ENCODE measurements around the gene SGCG. TPM values are rescaled to one million over a fixed set of nuclear protein-coding genes. Genes with fewer than 3 reads are reported as not detected.

SGCG gene
- total and polyA plus RNA-seq, 11 donors = 27.9 to 181 (median 119) TPM

GRCh38 chr13:23322353-23323336 lies 141.9 kb downstream of the SGCG start:
- Histone ChIP-seq H3K4me1 (peaks cover 0 to 32% (median 9%) of the 10 kb centered on the region in 12 donors), H3K9me3 (no peaks in the 10 kb centered on the region), H3K27ac (peak overlapping the region in 1 of 12 donors; percentile 58), H3K4me3 (no peak overlapping the region), H3K36me3 (peaks cover 0 to 10% (median 0%) of the 10 kb centered on the region in 9 donors), H3K27me3 (no peaks in the 10 kb centered on the region)
- ATAC-seq (no peak), DNase-seq (peak in 1 of 5 donors; percentile 20)
- 82 to 90% (median 88%) methylated on average over 13 to 19 of the region's 19 CpGs for WGBS, 4 donors
- TF ChIP-seq CTCF (IDR thresholded peaks at IDR 0.05) (no peak), POLR2A (IDR thresholded peaks at IDR 0.05) (no peak)
- intact Hi-C loops (cut with DNase I) = loop anchor here in 1 of 10 donors (10.0 kb wide), 1 partner anchor 518 kb away; no protein-coding TSS in a partner anchor

- Histone ChIP-seq H3K27ac (no peak overlapping the region), H3K4me3 (no peak overlapping the region), H3K36me3 (peaks cover 0 to 10% (median 0%) of the 10 kb centered on the region in 9 donors), H3K4me1 (peaks cover 0 to 30% (median 8%) of the 10 kb centered on the region in 12 donors), H3K9me3 (no peaks in the 10 kb centered on the region), H3K27me3 (no peaks in the 10 kb centered on the region)
- ATAC-seq = no peak
- intact Hi-C loops (cut with DNase I) = loop anchor here in 1 of 10 donors (10.0 kb wide), 1 partner anchor 519 kb away; no protein-coding TSS in a partner anchor
- no peak for TF ChIP-seq CTCF (IDR thresholded peaks at IDR 0.05)
- no peak for TF ChIP-seq POLR2A (IDR thresholded peaks at IDR 0.05)
- DNase-seq = peak in 1 of 5 donors; percentile 13
- 68 to 74% (median 72%) methylated on average over 17 of the region's 17 CpGs for WGBS, 4 donors
Measured at GRCh38 chr13:23323946-23324709, 143.3 kb downstream of the SGCG start.

GRCh38 chr13:23325191-23325590 lies 144.4 kb downstream of the SGCG start:
- Histone ChIP-seq H3K36me3 (peaks cover 0 to 10% (median 0%) of the 10 kb centered on the region in 9 donors), H3K27ac (no peak overlapping the region), H3K27me3 (no peaks in the 10 kb centered on the region), H3K4me3 (no peak overlapping the region), H3K9me3 (peaks cover 0 to 2% (median 0%) of the 10 kb centered on the region in 12 donors), H3K4me1 (peaks cover 0 to 21% (median 6%) of the 10 kb centered on the region in 12 donors)
- ATAC-seq (no peak), DNase-seq (no peak)
- intact Hi-C loops (cut with DNase I) = loop anchor here in 1 of 10 donors (10.0 kb wide), 1 partner anchor 520 kb away; no protein-coding TSS in a partner anchor
- TF ChIP-seq POLR2A (IDR thresholded peaks at IDR 0.05) = no peak
- TF ChIP-seq CTCF (IDR thresholded peaks at IDR 0.05) = no peak
- 73 to 88% (median 81%) methylated on average over 2 of the region's 2 CpGs for WGBS, 4 donors
